Mesendoderm (in vitro differentiated cells): ENCODE data around the gene DDIT4.

Experiments used
- DNase-seq: peaks from one replicate; pipeline ENCODE4 v3.0.0; 2013
- H2AK5ac ChIP-seq: 2 replicates; pipeline ENCODE4 v1.6.1; 2013; ENCODE audit warnings: low read length, inconsistent platforms
- H2BK120ac ChIP-seq: 2 replicates; pipeline ENCODE4 v1.6.1; 2013; ENCODE audit warnings: low read depth, mild to moderate bottlenecking, low read length, moderate library complexity, mixed read lengths
- H2BK15ac ChIP-seq: replicated peaks from 2 replicates; pipeline ENCODE4 v1.6.1; 2013; ENCODE audit warnings: low read depth, mild to moderate bottlenecking, moderate library complexity
- H2BK5ac ChIP-seq: 2 replicates; pipeline ENCODE4 v1.6.1; 2013; ENCODE audit warnings: low read length, inconsistent platforms
- H3K18ac ChIP-seq: 2 replicates; pipeline ENCODE4 v1.6.1; 2013; ENCODE audit warnings: mild to moderate bottlenecking, low read length, mixed read lengths
- H3K23ac ChIP-seq: one replicate; pipeline ENCODE4 v1.6.1; 2013; ENCODE audit warnings: low read length
- H3K27ac ChIP-seq: 2 replicates; pipeline ENCODE4 v1.5.1; 2013; ENCODE audit warnings: low read depth, mild to moderate bottlenecking, inconsistent platforms, low read length, moderate library complexity
- H3K27me3 ChIP-seq: 2 replicates; pipeline ENCODE4 v1.6.1; 2013; ENCODE audit warnings: low read length, control low read depth, mild to moderate bottlenecking, inconsistent platforms; ENCODE audit not compliant: insufficient read depth, poor library complexity
- H3K36me3 ChIP-seq: 2 replicates; pipeline ENCODE4 v1.6.1; 2013; ENCODE audit warnings: low read length, inconsistent platforms; ENCODE audit not compliant: control insufficient read depth, insufficient read depth
- H3K4ac ChIP-seq: one replicate; pipeline ENCODE4 v1.6.1; 2013; ENCODE audit warnings: low read depth, mild to moderate bottlenecking, low read length, moderate library complexity
- H3K4me1 ChIP-seq: 2 replicates; pipeline ENCODE4 v1.6.1; 2013; ENCODE audit warnings: low read depth, low read length, inconsistent platforms; ENCODE audit not compliant: control insufficient read depth
- H3K4me2 ChIP-seq: 2 replicates; pipeline ENCODE4 v1.6.1; 2013; ENCODE audit warnings: low read length
- H3K4me3 ChIP-seq: 2 replicates; pipeline ENCODE4 v1.5.1; 2013; ENCODE audit warnings: mild to moderate bottlenecking, low read length
- H3K56ac ChIP-seq: one replicate; pipeline ENCODE4 v1.6.1; 2013; ENCODE audit warnings: low read length
- H3K79me1 ChIP-seq: 2 replicates; pipeline ENCODE4 v1.6.1; 2013; ENCODE audit warnings: low read length, inconsistent platforms
- H3K79me2 ChIP-seq: 2 replicates; pipeline ENCODE4 v1.6.1; 2013; ENCODE audit warnings: mild to moderate bottlenecking, low read length; ENCODE audit not compliant: control insufficient read depth, insufficient read depth
- H3K9ac ChIP-seq: 2 replicates; pipeline ENCODE4 v1.6.1; 2013; ENCODE audit warnings: low read length, inconsistent platforms
- H4K5ac ChIP-seq: one replicate; pipeline ENCODE4 v1.6.1; 2013; ENCODE audit warnings: low read length
- H4K8ac ChIP-seq: one replicate; pipeline ENCODE4 v1.6.1; 2013; ENCODE audit warnings: low read depth, mild to moderate bottlenecking, control low read depth, low read length, moderate library complexity
- WGBS: extraction: QIAGEN DNeasy Blood & Tissue Kit; methylation state at CpG from one replicate; pipeline ENCODE4 v1.1.7; 2013; ENCODE audit warnings: low lambda C conversion rate, missing lambda C conversion rate; ENCODE audit not compliant: insufficient coverage; ENCODE audit errors: extremely low coverage; 5-methylcytosine and 5-hydroxymethylcytosine counted together

The DDIT4 gene

DNA sequence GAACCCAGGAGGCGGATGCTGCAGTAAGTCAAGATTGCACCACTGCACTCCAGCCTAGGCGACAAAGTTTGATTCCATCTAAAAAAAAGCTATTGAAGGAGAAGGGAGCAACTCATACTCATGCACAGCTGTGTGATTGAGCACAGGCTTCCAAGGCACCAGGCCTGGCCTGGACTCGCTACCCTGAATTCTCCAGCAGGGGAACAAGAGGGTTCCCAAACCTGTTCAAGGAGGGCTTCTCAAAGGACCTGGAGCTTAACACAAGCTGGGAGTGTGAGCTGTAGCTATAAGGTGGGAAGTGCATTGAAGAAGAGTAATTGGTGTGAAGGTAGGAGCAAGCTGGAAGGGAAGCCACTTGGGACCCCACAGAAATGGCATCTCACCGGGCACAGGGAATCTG is 15.1 kb upstream of the DDIT4 start:
- Histone ChIP-seq H3K36me3 (no peaks in the 10 kb centered on the region), H3K4me1 (peaks cover 13% of the 10 kb centered on the region), H3K27ac (no peak overlapping the region)

DNA sequence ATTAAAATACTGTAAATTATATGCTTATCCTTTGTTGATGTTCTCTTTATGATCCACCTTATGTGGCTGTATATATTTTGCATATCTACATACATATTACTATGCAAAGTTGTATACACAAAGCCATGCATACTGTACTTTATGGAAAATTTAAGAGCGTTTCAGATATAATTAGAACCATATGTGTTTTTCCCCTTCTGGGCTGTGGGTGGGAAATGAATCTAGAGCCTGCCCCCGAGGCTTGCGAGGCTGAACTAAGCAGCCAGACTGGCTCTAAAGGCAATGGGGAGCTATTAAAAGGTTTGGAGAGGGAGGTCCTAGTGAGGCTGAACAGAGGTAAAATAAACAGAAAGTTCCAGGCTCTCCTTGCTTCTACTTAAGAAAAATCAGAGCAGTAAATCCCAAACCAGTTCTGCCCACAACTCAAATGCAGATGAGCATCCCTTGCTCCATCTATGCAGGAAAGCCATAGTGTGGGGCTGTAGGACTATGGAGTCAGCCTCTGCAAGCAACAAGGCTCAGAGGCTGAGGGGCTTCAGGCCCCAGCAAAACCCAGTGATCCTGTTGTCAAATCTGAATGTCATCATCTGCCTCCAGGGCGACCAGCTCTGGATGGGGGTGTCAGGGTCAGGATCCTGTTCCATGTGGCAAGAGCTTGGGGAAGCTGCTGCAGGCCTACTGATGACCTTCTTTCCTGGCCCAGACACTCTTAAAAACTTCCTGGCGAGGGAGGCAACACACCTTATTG is 14.1 kb upstream of the DDIT4 start:
- H3K27me3 ChIP-seq: no peaks in the 10 kb centered on the region
- peak; percentile 72 for DNase-seq
- no peak overlapping the region for H3K4me2 ChIP-seq
- peak overlapping the region; percentile 76 for H3K9ac ChIP-seq
- no peaks in the 10 kb centered on the region for H3K36me3 ChIP-seq
- peak overlapping the region; percentile 83 for H3K23ac ChIP-seq
- H3K56ac ChIP-seq: peak overlapping the region; percentile 94
- H3K79me1 ChIP-seq: no peaks in the 10 kb centered on the region
- peak overlapping the region; percentile 62 for H3K4ac ChIP-seq
- H3K4me3 ChIP-seq: no peak overlapping the region
- no peaks in the 10 kb centered on the region for H3K79me2 ChIP-seq
- peak overlapping the region; percentile 90 for H2AK5ac ChIP-seq
- no peak overlapping the region for H2BK15ac ChIP-seq
- H3K27ac ChIP-seq: peak overlapping the region; percentile 95
- peak overlapping the region; percentile 95 for H4K5ac ChIP-seq
- no peak overlapping the region for H2BK120ac ChIP-seq
- no peak overlapping the region for H4K8ac ChIP-seq
- peak overlapping the region; percentile 99 for H2BK5ac ChIP-seq
- peak overlapping the region; percentile 22 for H3K18ac ChIP-seq
- no CpG with 5 or more reads among the region's 5 CpGs for WGBS
- peaks cover 13% of the 10 kb centered on the region for H3K4me1 ChIP-seq

More for the DNA sequence above, 15.1 kb upstream of the DDIT4 start:
- no peak overlapping the region for H3K9ac ChIP-seq
- peak; percentile 65 for DNase-seq
- no peak overlapping the region for H3K4me3 ChIP-seq
- H3K56ac ChIP-seq: no peak overlapping the region
- no peaks in the 10 kb centered on the region for H3K79me1 ChIP-seq
- H4K5ac ChIP-seq: no peak overlapping the region
- no CpG with 5 or more reads among the region's 4 CpGs for WGBS
- H3K79me2 ChIP-seq: no peaks in the 10 kb centered on the region
- H2BK5ac ChIP-seq: no peak overlapping the region
- no peak overlapping the region for H3K4ac ChIP-seq
- H2AK5ac ChIP-seq: no peak overlapping the region
- H3K18ac ChIP-seq: no peak overlapping the region
- H3K23ac ChIP-seq: no peak overlapping the region
- no peaks in the 10 kb centered on the region for H3K27me3 ChIP-seq
- H2BK120ac ChIP-seq: peak overlapping the region; percentile 3
- no peak overlapping the region for H4K8ac ChIP-seq
- no peak overlapping the region for H2BK15ac ChIP-seq
- H3K4me2 ChIP-seq: no peak overlapping the region

- Histone ChIP-seq H3K27ac (peak overlapping the region; percentile 95), H3K27me3 (no peaks in the 10 kb centered on the region), H3K56ac (peak overlapping the region; percentile 94), H3K23ac (peak overlapping the region; percentile 30), H3K4me1 (peaks cover 12% of the 10 kb centered on the region), H3K9ac (peak overlapping the region; percentile 76), H2AK5ac (peak overlapping the region; percentile 90), H2BK15ac (no peak overlapping the region), H3K18ac (peak overlapping the region; percentile 22), H4K5ac (peak overlapping the region; percentile 95), H3K4ac (peak overlapping the region; percentile 62), H3K4me2 (peak overlapping the region; percentile 59), H3K79me2 (no peaks in the 10 kb centered on the region), H2BK120ac (no peak overlapping the region), H3K36me3 (no peaks in the 10 kb centered on the region), H3K79me1 (no peaks in the 10 kb centered on the region), H3K4me3 (no peak overlapping the region), H2BK5ac (peak overlapping the region; percentile 99), H4K8ac (no peak overlapping the region)
- peak; percentile 99 for DNase-seq
- WGBS: no CpG with 5 or more reads among the region's 19 CpGs
These were observed 13.3 kb upstream of the DDIT4 start for GRCh38 chr10:72260239-72260975.

DNA sequence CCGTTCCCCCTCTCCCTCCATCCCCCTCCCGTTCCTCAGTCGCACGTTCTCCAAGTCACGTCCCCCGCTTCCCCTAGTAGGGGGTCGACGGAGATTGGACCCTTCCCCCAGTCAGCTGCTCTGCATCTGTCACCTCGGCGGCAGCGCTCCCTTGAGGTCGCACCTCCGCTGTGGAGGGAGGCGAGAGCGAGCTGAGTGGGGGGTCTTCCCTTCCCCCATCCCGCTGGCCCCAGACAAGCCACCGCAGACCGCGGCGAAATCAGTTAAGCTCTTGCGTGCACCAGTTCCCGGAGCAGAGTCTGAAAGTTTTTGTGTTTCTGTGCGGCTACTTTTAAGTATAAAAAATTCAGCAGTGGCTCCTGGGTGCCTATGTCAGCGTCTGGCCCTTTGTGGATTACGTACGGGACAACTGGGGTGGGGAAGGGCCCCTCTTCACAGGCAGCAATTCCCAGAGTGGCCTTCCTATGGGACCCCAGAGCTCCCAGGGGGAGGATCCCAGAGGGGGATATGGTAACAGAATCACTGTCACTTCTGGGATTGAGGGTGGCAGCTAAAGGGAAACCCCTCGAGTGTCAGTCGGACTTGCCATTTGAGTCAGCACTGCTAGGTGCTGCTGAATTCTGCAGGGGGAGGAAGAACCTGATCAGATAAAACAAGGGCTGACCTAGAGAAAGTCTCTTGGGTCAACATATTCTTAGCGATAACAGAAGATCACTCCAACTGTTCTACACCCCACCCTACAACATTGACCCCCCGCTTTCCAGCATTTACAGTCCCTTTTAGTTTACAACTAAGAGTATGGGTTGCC is 12.5 kb upstream of the DDIT4 start:
- Histone ChIP-seq H3K23ac (no peak overlapping the region), H3K4me1 (peaks cover 16% of the 10 kb centered on the region), H2BK5ac (peak overlapping the region; percentile 79), H3K27me3 (no peaks in the 10 kb centered on the region), H3K4me3 (peak overlapping the region; percentile 26), H3K4me2 (peak overlapping the region; percentile 54), H3K79me1 (no peaks in the 10 kb centered on the region), H4K5ac (no peak overlapping the region), H2BK120ac (peak overlapping the region; percentile 54), H3K4ac (peak overlapping the region; percentile 82), H4K8ac (no peak overlapping the region), H3K9ac (peak overlapping the region; percentile 71), H3K27ac (peak overlapping the region; percentile 97), H3K79me2 (no peaks in the 10 kb centered on the region), H2BK15ac (peak overlapping the region; percentile 97), H3K56ac (peak overlapping the region; percentile 81), H3K36me3 (no peaks in the 10 kb centered on the region), H3K18ac (peak overlapping the region; percentile 95), H2AK5ac (no peak overlapping the region)
- WGBS: no CpG with 5 or more reads among the region's 30 CpGs
- DNase-seq: peak; percentile 83

DNA sequence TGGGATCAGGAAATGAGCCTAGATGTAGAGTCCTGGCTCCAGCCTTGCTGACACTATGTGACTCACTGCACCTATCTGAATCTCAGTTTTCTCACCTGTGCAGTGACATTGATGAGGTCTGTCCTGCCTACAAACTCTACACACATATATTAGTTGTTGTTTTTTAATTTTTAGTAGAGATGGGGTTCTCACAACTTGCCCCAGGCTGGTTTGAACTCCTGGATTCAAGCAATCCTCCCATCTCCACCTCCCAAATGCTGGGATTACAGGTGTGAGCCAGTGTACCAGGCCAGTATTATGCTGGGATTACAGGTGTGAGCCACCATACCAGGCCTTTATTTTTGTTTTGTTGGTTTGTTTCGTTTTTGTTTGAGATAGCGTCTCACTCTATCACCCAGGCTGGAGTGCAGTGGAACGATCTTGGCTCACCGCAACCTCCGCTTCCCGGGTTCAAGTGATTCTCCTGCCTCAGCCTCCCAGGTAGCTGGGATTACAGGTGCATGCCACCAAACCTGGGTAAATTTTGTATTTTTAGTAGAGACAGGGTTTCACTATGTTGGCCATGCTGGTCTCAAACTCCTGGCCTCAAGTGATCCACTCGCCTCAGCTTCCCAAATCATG is 11.8 kb upstream of the DDIT4 start:
- H3K4me1 ChIP-seq: peaks cover 16% of the 10 kb centered on the region
- no peak for DNase-seq
- peak overlapping the region; percentile 71 for H3K9ac ChIP-seq
- H3K56ac ChIP-seq: peak overlapping the region; percentile 81
- WGBS: no CpG with 5 or more reads among the region's 7 CpGs
- peak overlapping the region; percentile 97 for H2BK15ac ChIP-seq
- H3K27me3 ChIP-seq: no peaks in the 10 kb centered on the region
- H4K5ac ChIP-seq: no peak overlapping the region
- H3K79me1 ChIP-seq: no peaks in the 10 kb centered on the region
- no peaks in the 10 kb centered on the region for H3K36me3 ChIP-seq
- H2BK120ac ChIP-seq: no peak overlapping the region
- H3K27ac ChIP-seq: peak overlapping the region; percentile 97
- H3K18ac ChIP-seq: peak overlapping the region; percentile 72
- H2BK5ac ChIP-seq: peak overlapping the region; percentile 79
- H3K79me2 ChIP-seq: no peaks in the 10 kb centered on the region
- no peak overlapping the region for H2AK5ac ChIP-seq
- H3K4ac ChIP-seq: peak overlapping the region; percentile 77
- H3K4me3 ChIP-seq: no peak overlapping the region
- H4K8ac ChIP-seq: no peak overlapping the region
- no peak overlapping the region for H3K23ac ChIP-seq
- no peak overlapping the region for H3K4me2 ChIP-seq
